Lower leg skin (tissue), 3 donors: Measurements from ENCODE around the gene LDHA.

Source experiments
- POLR2A ChIP-seq, 2 donors: fragments of 450-650 bp; IDR thresholded peaks; one replicate each; pipeline ENCODE4 v1.6.1; 2016 to 2017; ENCODE audit warnings: antibody characterized with exemption in 2 of 2, mild to moderate bottlenecking in 1 of 2, moderate library complexity in 1 of 2
- TF ChIP-seq, protein P1 (sequence below), 3 donors: fragments of 450-650 bp; IDR thresholded peaks; one replicate each; pipeline ENCODE4 v1.5.1; 2016; ENCODE audit warnings: antibody characterized with exemption in 3 of 3, mild to moderate bottlenecking in 3 of 3, moderate library complexity in 2 of 3

DNA sequence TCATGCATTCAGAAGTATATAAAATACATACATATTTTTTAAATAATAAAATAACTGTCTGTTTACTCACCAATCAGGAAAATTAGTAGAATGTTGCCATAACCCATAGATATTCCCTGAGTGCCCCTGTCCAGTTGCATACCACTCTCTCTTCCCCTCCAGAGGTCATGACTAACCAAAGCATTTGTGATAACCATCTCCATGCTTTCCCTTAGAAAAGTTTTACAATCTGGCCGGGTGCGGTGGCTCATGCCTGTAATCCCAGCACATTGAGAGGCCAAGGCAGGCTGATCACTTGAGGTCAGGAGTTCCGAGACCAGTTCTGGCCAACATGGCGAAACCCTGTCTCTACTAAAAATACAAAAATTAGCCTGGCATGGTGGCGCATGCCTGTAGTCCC lies 33.2 kb upstream of the LDHA start:
- TF ChIP-seq POLR2A (IDR thresholded peaks at IDR 0.05), result no peak
- TF ChIP-seq, protein P1, sequence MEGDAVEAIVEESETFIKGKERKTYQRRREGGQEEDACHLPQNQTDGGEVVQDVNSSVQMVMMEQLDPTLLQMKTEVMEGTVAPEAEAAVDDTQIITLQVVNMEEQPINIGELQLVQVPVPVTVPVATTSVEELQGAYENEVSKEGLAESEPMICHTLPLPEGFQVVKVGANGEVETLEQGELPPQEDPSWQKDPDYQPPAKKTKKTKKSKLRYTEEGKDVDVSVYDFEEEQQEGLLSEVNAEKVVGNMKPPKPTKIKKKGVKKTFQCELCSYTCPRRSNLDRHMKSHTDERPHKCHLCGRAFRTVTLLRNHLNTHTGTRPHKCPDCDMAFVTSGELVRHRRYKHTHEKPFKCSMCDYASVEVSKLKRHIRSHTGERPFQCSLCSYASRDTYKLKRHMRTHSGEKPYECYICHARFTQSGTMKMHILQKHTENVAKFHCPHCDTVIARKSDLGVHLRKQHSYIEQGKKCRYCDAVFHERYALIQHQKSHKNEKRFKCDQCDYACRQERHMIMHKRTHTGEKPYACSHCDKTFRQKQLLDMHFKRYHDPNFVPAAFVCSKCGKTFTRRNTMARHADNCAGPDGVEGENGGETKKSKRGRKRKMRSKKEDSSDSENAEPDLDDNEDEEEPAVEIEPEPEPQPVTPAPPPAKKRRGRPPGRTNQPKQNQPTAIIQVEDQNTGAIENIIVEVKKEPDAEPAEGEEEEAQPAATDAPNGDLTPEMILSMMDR (IDR thresholded peaks at IDR 0.05), result no peak
